AG09309 (cell line): ENCODE results near the gene PPY.

Experiments
- DNase-seq: peaks from one replicate; pipeline ENCODE4 v3.0.0-alpha.2; 2010; ENCODE audit warnings: low read depth
- H3K4me3 ChIP-seq: 2 replicates; pipeline ENCODE4 v1.5.1; 2011; ENCODE audit warnings: mild to moderate bottlenecking, low read depth, low read length, moderate library complexity; ENCODE audit not compliant: control insufficient read depth
- TF ChIP-seq, protein P1 (sequence below): IDR thresholded peaks from 2 replicates; pipeline ENCODE4 v1.5.1; 2011; ENCODE audit warnings: mild to moderate bottlenecking, low read depth, low read length, inconsistent platforms; ENCODE audit not compliant: insufficient read depth, control insufficient read depth; ENCODE audit errors: missing control alignments

PPY gene

DNA sequence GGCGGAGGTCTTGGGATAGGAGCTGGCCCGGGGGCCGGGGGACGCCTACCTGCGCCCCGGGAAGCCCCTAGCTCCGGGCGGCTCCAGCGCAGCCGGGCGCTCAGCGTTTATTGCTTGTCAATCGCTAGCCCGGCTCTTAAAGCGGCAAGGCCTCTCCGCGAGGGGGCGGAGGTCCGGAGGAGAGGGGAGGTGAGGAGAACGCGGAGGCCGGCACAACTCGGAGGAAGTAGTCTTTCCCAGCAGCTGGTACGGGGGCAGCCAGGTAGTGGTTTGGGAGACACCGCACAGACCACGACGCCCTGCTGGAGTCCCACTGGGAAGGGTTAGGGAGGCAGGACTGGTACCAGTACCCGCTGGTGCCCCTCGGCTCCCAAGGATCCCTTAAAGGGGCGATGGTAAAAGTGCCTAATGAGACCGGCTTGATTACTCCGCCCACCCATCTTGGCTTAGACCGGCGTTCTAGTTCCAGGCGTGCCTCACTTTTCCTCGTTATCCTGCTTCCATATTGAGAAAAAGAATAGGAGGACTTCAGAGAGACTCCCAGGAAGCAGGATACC lies 34.8 kb downstream of the PPY start, which contains the start of gene MPP2:
TSS of gene MPP2 (minus strand) at position 112 of the 557 bp plus-strand sequence. CDS start 3,076 bp downstream, outside the sequence.
- no peak for DNase-seq

DNA sequence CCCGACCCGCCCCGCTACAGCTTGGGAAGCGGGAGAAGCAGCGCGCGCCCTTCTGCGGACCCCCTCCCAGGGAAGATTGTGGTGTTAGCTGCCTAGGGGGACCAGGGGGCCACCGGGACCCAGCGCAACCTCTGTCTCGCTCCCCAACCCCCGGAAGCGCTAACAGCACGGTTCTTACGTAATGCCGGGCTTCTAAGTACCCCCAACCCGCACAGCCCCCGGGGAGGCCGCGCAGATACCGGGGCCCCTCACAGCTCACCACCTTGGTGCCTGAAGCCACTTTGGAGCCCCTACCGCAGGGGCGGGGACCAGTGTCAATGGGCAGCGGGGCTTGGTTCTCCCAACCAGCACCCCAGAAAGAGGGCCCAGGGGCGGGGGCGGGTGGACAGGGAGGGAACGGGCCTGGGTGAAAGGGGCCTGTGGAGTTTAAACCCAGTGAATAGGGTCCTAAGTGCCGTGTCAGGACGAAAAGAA lies 35.3 kb downstream of the PPY start:
- peak overlapping the region; percentile 76 for H3K4me3 ChIP-seq
- DNase-seq = no peak
- TF ChIP-seq, protein P1, sequence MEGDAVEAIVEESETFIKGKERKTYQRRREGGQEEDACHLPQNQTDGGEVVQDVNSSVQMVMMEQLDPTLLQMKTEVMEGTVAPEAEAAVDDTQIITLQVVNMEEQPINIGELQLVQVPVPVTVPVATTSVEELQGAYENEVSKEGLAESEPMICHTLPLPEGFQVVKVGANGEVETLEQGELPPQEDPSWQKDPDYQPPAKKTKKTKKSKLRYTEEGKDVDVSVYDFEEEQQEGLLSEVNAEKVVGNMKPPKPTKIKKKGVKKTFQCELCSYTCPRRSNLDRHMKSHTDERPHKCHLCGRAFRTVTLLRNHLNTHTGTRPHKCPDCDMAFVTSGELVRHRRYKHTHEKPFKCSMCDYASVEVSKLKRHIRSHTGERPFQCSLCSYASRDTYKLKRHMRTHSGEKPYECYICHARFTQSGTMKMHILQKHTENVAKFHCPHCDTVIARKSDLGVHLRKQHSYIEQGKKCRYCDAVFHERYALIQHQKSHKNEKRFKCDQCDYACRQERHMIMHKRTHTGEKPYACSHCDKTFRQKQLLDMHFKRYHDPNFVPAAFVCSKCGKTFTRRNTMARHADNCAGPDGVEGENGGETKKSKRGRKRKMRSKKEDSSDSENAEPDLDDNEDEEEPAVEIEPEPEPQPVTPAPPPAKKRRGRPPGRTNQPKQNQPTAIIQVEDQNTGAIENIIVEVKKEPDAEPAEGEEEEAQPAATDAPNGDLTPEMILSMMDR = no peak

More for the DNA sequence above, 34.8 kb downstream of the PPY start, which contains the start of gene MPP2:
- peak within 1 kb of the TSS; percentile 76 for H3K4me3 ChIP-seq
- TF ChIP-seq, protein P1 = peak; percentile 36

DNA sequence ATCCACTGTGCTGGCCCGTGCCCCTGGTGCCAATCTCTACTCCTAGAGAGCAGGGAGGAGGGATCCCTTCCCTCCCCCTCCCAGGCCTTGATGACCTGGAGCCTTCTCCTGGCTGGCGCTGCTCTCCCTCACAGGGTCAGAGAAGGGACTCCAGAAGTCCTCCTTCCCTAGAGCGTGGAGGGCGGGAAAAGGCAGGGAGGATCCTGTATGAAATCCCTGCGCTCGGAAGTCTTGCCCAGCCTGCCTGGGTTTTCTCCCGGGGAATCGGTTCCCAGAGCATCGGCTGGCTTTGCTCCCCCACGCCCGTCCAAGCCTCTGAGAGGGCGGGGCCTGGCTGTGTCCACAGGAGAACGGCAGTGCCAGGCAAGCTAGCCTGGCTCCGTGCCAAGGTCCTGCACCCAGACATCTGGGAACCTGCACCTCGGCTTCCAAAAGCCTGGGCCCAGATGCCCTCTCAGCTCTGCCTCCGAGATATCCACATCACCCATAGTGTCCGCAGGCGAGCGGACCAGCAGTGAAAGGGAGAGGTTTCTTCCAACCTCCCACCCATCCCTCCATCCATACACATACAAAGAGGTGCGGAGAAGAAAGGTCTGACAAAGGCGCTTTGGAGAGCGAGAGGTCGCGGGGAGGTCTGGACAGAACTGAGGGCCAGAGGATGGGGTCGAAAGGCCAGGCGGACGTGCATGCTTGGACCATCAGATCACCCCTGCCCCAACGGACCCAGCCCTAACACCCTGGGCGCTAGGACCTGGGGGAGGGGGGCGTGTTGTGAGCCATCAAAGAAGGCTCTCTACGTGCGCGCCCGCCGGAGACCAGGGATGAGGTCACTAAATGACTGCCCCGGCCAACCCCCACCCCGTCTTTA lies 36.1 kb downstream of the PPY start:
- TF ChIP-seq, protein P1 = no peak
- peak overlapping the region; percentile 76 for H3K4me3 ChIP-seq
- DNase-seq = no peak

DNA sequence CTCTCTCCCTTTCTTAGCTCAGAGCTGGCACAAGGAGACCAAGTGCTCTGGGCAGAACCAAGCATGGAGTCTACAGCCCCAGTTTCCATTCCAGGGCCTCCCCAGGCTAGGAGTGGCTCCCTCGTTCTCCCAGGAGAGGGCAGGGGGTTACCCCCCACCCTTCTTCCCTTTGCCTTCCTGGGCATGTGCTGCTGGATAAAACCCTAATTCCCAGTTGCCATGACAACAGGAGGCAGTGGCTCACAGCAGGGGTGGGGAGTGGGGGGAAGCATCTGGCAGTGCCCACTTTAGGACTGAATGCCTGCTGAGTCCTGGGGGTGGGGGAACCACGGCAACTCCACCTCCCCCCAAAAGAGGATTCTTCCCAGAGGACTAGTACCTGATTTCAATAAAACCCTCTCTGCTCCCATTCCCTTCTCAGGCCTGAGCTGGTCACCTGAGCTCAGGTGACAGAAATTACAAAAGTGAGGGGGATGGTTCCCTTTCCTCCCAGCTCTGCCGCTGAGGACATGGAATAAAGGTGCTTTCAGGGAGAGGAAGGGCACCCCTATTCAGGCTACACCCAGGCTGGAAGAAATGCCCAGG lies 36.8 kb downstream of the PPY start:
- TF ChIP-seq, protein P1 = no peak
- H3K4me3 ChIP-seq = no peak overlapping the region
- DNase-seq = no peak

DNA sequence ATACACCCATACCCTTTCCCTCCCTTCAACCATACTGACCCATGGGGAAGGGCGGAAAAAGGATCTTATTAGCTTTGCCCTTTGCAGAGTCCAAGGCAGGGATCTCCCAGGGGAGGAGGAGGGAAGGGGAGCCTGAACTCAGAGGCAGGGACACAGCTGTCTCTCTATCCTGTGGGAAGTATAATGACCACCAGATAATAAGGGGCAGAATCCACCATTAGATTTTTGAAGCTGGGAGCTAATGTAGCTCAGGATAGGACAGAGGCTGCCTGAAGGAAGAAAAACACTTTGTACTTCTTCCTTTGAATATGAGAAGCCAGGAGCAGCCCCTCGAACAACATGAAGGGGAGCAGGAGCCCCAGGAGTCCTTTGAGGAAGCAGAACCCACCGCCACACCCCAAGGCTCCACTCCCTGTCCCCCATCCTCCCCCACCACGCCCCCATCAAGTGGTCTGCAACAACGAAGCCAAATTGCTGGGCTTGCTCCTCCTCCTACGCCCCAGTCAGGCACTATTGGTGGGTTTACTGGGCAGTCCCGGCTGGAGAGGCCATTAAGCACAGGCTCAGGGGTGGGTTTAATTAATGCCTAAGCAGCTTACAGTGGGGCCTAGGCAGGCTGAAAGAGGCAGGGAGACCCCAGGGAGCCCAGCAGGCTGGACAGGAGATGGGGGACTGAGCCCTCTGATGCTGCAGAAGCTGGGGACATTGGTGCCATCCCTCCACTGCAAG lies 40.3 kb downstream of the PPY start:
- no peak overlapping the region for H3K4me3 ChIP-seq
- TF ChIP-seq, protein P1 = no peak
- DNase-seq = no peak
